ENCODE measurements around the gene SGCA. TPM values are rescaled to one million over a fixed set of nuclear protein-coding genes. Genes with fewer than 3 reads are reported as not detected.

Gene SGCA
- total and polyA plus RNA-seq, 2 of the 13 experiments (the other 11 are each of a cell fraction or from before 2014, with no cell fraction given): not detected

DNA sequence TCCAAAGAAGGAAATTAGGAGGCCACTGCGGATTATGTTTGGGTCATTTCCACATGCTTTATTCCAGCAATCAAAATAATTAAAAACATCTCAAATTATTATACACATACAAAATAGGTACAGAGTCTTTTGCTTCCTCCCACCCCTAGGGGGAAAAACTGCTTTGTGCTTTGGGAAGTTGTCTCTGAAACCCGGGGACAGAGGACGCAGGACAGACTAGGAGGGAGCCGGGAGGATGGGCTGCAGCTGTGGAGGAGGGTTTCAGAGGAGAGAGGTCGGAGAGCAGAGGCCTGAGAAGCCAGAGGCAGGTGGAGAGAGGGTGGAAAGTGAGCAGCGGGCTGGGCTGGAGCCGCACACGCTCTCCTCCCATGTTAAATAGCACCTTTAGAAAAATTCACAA, 18.3 kb downstream of the SGCA start (continued):
- TF ChIP-seq, protein P1, sequence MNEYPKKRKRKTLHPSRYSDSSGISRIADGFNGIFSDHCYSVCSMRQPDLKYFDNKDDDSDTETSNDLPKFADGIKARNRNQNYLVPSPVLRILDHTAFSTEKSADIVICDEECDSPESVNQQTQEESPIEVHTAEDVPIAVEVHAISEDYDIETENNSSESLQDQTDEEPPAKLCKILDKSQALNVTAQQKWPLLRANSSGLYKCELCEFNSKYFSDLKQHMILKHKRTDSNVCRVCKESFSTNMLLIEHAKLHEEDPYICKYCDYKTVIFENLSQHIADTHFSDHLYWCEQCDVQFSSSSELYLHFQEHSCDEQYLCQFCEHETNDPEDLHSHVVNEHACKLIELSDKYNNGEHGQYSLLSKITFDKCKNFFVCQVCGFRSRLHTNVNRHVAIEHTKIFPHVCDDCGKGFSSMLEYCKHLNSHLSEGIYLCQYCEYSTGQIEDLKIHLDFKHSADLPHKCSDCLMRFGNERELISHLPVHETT (CRISPR knock-in tag; conservative IDR thresholded peaks at IDR 0.05): no peak
- TF ChIP-seq KAT2B (IDR thresholded peaks at IDR 0.05; ENCODE audit: borderline replicate concordance, low read depth, low read length) (no peak), SOX13 (IDR thresholded peaks at IDR 0.05) (no peak), SOX13 (CRISPR knock-in tag; conservative IDR thresholded peaks at IDR 0.05 in 1 of 2, IDR thresholded peaks at IDR 0.05 in 1 of 2) (no peak)
- TF ChIP-seq, protein P2, sequence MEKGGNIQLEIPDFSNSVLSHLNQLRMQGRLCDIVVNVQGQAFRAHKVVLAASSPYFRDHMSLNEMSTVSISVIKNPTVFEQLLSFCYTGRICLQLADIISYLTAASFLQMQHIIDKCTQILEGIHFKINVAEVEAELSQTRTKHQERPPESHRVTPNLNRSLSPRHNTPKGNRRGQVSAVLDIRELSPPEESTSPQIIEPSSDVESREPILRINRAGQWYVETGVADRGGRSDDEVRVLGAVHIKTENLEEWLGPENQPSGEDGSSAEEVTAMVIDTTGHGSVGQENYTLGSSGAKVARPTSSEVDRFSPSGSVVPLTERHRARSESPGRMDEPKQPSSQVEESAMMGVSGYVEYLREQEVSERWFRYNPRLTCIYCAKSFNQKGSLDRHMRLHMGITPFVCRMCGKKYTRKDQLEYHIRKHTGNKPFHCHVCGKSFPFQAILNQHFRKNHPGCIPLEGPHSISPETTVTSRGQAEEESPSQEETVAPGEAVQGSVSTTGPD (CRISPR knock-in tag; IDR thresholded peaks at IDR 0.05): no peak

DNA sequence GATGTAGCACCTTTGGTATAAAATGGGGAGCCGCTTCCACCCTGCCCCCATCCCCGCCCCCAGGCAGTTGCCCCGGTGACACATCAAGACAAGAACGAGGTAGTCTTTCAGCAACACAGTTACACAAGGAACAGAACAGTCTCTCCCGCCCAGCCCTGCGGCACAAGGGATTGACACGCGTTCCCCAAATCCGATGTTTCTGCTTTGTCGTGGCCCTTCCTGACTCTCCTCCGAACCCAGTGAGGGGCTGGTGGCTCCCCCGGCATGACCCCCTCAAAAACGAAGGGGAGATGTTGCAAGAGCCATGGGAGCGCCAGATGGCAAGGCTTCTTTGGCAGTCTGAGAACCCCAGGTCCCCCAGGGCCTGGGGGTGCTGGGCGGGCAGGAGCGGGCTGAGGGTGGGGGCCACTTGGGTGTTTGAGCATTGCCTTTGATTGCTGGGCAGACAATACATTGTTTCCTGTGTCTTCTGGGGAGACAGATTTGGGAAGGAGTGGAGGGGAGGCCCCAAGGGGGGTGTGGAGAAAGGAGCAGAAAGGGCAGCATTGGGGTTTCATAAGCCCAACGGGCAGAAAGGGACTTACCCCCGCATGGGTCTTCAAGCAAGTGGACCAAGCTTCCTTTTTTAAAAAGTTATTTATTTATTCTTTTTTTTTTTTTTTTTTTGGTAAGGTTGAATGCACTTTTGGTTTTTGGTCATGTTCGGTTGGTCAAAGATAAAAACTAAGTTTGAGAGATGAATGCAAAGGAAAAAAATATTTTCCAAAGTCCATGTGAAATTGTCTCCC, 19.0 kb downstream of the SGCA start:
- Histone ChIP-seq H3K27me3 (ENCODE audit: control insufficient read depth in 1 of 2, insufficient read depth in 2 of 2, low read length in 2 of 2) (peaks cover 21 to 69% of the 10 kb centered on the region in 2 experiments), H3K36me3 (replicated peaks in 1 of 2; ENCODE audit: control insufficient read depth in 1 of 2, insufficient read depth in 2 of 2, low read length in 2 of 2) (no peaks in the 10 kb centered on the region), H4K20me1 (ENCODE audit: insufficient read depth, low read length) (no peaks in the 10 kb centered on the region), H3K4me3 (replicated peaks in 1 of 3; ENCODE audit: insufficient read depth in 1 of 3, low read depth in 2 of 3, low read length in 3 of 3) (no peak overlapping the region), H2AFZ (ENCODE audit: low read length) (no peak overlapping the region), H3K79me2 (ENCODE audit: insufficient read depth, low read length) (no peaks in the 10 kb centered on the region), H3K4me2 (ENCODE audit: low read depth, low read length) (no peak overlapping the region), H3K9ac (ENCODE audit: insufficient read depth, low read depth, low read length) (no peak overlapping the region), H3K9me3 (ENCODE audit: low read length) (no peaks in the 10 kb centered on the region), H3K4me1 (ENCODE audit: insufficient read depth, low read length) (peaks cover 15% of the 10 kb centered on the region), H3K27ac (ENCODE audit: extremely low read length, insufficient read depth, low read length) (no peak overlapping the region)
- DNase-seq (ENCODE audit: low spot score) (no peak), ATAC-seq (no peak), FAIRE-seq (no peak)
- no TSS peak for BruUV-seq (replicated peaks)
- intact Hi-C loops (cut with micrococcal nuclease; ENCODE audit: unreplicated experiment) (no loop called here), in situ Hi-C loops (cut with HindIII; ENCODE audit: extremely low pct_ligation_motif_present, low pct_unique_long_range_greater_than_20kb) (no loop called here)
- CTCF ChIA-PET (ENCODE audit: low intra/inter-chr PET ratio, low total read pairs): no interaction called here
- TF ChIP-seq ZNF703 (CRISPR knock-in tag; IDR thresholded peaks at IDR 0.05; ENCODE audit: borderline replicate concordance) (no peak), SIX4 (CRISPR knock-in tag; IDR thresholded peaks at IDR 0.05) (no peak), ZNF530 (CRISPR knock-in tag; IDR thresholded peaks at IDR 0.05; ENCODE audit: low read depth) (no peak), CEBPG (CRISPR knock-in tag; IDR thresholded peaks at IDR 0.05) (no peak), SSRP1 (CRISPR knock-in tag; IDR thresholded peaks at IDR 0.05) (no peak), CBX5 (CRISPR knock-in tag; IDR thresholded peaks at IDR 0.05; ENCODE audit: borderline replicate concordance) (no peak), KDM3A (CRISPR knock-in tag; IDR thresholded peaks at IDR 0.05; ENCODE audit: low read depth) (no peak)
- 50% methylated on average over 17 of the region's 19 CpGs for WGBS (ENCODE audit: low lambda C conversion rate)
- POLR2A ChIA-PET: no interaction called here
